Stimulated activated effector memory CD8-positive, alpha-beta T cell treated with anti-CD3 and anti-CD28 coated beads, Interleukin-12 subunit alpha, Interleukin-12 subunit beta, amount 100 ng/mL, for 72 hours (primary cell): Measurements from ENCODE around the gene RACGAP1.

ENCODE experiments used
- ATAC-seq: fragments of 150-1000 bp; cut with Tn5 transposase; 2 replicates; pipeline ENCODE4 v1.10.0; 2021
- DNase-seq, 2 donors: peaks; one replicate each; pipeline ENCODE4 v3.0.0; 2021 to 2022; ENCODE audit warnings: low spot score in 2 of 2
- H3K27ac Mint-ChIP-seq: one replicate; pipeline ENCODE4 v1.8.0; 2022; ENCODE audit warnings: mild to moderate bottlenecking, mixed read lengths
- H3K36me3 Mint-ChIP-seq: one replicate; pipeline ENCODE4 v1.8.0; 2022; ENCODE audit warnings: mild to moderate bottlenecking, mixed read lengths
- H3K4me1 Mint-ChIP-seq: one replicate; pipeline ENCODE4 v1.8.0; 2022; ENCODE audit warnings: mixed read lengths
- H3K4me3 Mint-ChIP-seq: one replicate; pipeline ENCODE4 v1.8.0; 2022; ENCODE audit warnings: mild to moderate bottlenecking, mixed read lengths
- H3K9me3 Mint-ChIP-seq: one replicate; pipeline ENCODE4 v1.8.0; 2022; ENCODE audit warnings: mixed read lengths

Gene RACGAP1

DNA sequence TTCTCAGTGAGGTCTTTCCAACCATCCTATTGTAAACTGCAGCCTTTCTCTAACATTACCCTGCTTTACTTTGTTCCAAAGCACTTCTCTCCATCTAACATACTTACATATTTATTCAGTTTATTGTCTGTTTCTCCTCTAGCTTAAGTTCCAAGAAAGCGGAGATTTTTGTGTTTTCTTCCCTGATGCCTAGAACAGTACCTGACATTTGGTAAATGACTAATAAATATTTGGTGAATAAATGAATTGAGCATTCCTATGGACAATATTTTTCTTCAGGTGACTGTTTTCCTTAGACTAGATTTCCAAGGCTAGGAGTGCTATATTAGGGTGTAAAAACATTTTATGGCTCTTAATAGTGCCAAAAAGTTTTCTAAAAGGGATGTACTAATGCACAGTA lies 2.4 kb downstream of the RACGAP1 start:
- H3K4me3 Mint-ChIP-seq, result peak overlapping the region; percentile 95
- no peak overlapping the region for H3K27ac Mint-ChIP-seq
- H3K9me3 Mint-ChIP-seq, result peaks cover 3% of the 10 kb centered on the region
- no peak for ATAC-seq
- no peak for DNase-seq
- H3K36me3 Mint-ChIP-seq, result peaks cover 30% of the 10 kb centered on the region
- H3K4me1 Mint-ChIP-seq, result peaks cover 26% of the 10 kb centered on the region

- H3K9me3 Mint-ChIP-seq, result peaks cover 3% of the 10 kb centered on the region
- DNase-seq (no peak), ATAC-seq (no peak)
- no peak overlapping the region for H3K4me3 Mint-ChIP-seq
- H3K27ac Mint-ChIP-seq, result no peak overlapping the region
- peaks cover 39% of the 10 kb centered on the region for H3K36me3 Mint-ChIP-seq
- H3K4me1 Mint-ChIP-seq, result peaks cover 26% of the 10 kb centered on the region
Measured at GRCh38 chr12:50021031-50021430, 4.3 kb downstream of the RACGAP1 start.

DNA sequence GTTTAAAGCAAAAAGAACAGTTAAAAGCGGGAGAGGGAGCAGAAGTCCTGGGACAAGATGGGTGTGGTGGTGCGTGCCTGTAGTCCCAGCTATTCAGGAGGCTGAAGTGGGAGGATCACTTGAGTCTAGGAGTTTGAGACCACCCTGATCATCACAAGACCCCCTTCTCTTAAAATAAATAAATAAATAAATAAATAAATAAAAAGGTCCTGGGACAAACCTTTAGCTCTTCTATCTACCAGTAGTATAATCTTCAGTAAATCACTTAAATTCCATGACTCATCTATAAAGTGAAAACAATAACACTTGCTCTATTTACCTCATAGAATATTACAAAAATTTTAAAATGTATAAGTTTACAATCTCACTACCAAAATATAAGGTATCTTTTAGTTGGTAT lies 5.8 kb downstream of the RACGAP1 start:
- Mint-ChIP-seq H3K27ac (no peak overlapping the region), H3K36me3 (peaks cover 43% of the 10 kb centered on the region), H3K4me1 (peaks cover 13% of the 10 kb centered on the region), H3K9me3 (no peaks in the 10 kb centered on the region), H3K4me3 (no peak overlapping the region)
- ATAC-seq, result no peak
- no peak for DNase-seq

DNA sequence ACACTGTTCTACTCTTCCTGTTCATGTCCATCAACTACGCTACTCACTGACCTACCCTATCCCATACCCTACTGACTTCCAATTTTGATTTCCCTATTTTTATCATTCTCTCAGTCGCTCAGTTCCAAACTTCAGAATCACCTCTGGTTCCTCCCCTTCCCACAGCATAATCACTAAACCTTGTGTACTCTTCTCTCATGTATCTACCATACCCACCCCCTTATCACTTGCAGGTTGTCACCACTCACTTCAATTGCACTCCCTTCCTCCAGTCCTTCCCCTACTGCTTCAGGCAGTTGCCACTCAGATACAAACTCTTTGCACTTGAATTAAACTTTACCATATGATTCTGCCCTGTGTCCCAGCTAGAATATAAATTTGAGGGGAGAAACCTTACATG lies 6.3 kb downstream of the RACGAP1 start:
- Mint-ChIP-seq H3K4me1 (peaks cover 13% of the 10 kb centered on the region), H3K4me3 (no peak overlapping the region), H3K36me3 (peaks cover 44% of the 10 kb centered on the region), H3K27ac (no peak overlapping the region), H3K9me3 (no peaks in the 10 kb centered on the region)
- ATAC-seq (no peak), DNase-seq (no peak)

DNA sequence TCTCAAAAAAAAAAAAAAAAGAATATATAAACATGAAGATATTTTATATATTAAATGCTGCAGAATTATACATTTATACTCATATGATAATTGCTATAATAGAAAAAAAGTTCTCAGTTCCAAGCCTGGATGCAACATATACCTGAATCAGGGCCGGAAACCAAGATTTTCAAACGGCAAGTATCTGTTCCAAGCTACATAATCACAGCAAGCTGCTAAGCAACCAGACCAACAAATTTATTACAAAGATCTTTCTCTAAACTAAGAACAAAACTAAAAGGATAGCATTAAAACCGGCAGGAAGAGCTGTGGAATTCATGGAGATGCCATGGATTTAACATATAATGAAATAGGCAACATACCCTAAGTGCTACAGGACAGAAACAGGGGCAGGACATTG lies 7.1 kb downstream of the RACGAP1 start:
- no peaks in the 10 kb centered on the region for H3K9me3 Mint-ChIP-seq
- H3K36me3 Mint-ChIP-seq, result peaks cover 48% of the 10 kb centered on the region
- no peak overlapping the region for H3K27ac Mint-ChIP-seq
- peaks cover 19% of the 10 kb centered on the region for H3K4me1 Mint-ChIP-seq
- no peak for DNase-seq
- H3K4me3 Mint-ChIP-seq, result no peak overlapping the region
- no peak for ATAC-seq

DNA sequence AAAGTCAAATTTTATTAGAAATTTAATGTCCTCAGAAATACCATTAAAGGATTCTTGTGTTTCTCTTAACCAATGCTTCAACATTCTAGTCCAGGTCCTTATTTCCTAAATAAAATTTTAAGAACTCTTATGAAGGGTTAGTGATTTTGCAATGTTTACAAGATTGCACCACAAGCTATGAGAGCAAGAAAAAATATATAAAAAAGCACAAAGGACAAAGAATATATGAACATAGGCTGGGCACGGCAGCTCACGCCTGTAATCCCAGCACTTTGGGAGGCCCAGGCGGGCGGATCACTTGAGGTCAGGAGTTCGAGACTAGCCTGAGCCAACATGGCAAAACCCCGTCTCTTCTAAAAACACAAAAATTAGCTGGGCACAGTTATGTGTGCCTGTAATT lies 7.7 kb downstream of the RACGAP1 start:
- Mint-ChIP-seq H3K4me1 (peaks cover 19% of the 10 kb centered on the region), H3K36me3 (peaks cover 43% of the 10 kb centered on the region), H3K27ac (no peak overlapping the region), H3K4me3 (no peak overlapping the region), H3K9me3 (no peaks in the 10 kb centered on the region)
- DNase-seq, result no peak
- no peak for ATAC-seq

DNA sequence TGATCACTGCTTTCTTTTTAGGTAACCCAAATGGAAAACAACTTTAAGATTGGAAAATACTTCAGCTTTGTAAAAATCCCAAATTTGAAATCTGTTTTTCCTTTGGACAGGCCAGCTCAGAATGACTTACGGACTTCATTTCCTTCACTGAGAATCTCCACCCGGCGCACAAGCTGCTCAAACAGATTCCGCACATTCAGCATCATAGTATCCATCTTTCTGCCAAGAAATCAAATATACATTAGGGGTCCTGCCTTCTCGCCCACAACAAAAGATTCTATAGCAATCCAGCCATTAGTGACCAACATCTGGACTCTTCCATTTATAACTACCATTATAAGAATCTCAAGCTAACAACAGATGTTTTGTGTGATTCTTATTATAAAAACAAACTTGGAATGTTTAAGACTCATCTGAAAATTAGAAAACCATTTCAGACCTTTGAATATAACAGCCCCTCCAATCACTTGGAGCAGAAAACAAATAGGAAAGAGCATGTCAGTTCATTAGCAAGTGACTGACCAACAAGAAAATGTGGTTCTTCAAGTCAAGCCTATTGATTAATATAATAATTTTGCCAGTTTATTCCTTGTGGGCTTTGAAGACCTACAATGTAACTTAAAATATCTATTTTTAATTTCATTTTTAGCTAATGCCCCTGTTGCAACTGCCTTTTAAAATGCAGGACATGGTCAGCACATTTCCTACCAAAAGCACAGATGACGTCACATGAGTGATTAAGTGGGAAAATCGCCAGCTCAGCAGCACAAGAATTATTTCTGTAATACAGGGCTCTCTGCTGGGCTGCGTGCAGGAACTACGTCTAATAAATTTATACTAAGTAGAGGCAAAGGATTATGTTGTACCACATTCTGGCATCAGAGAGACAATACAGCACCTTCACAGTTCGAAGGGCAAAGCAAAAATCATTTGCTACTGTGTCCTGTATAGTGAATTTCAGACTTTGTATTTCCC lies 8.5 kb downstream of the RACGAP1 start:
- Mint-ChIP-seq H3K4me1 (peaks cover 19% of the 10 kb centered on the region), H3K36me3 (peaks cover 42% of the 10 kb centered on the region), H3K27ac (no peak overlapping the region), H3K9me3 (no peaks in the 10 kb centered on the region), H3K4me3 (no peak overlapping the region)
- DNase-seq (no peak), ATAC-seq (no peak)

DNA sequence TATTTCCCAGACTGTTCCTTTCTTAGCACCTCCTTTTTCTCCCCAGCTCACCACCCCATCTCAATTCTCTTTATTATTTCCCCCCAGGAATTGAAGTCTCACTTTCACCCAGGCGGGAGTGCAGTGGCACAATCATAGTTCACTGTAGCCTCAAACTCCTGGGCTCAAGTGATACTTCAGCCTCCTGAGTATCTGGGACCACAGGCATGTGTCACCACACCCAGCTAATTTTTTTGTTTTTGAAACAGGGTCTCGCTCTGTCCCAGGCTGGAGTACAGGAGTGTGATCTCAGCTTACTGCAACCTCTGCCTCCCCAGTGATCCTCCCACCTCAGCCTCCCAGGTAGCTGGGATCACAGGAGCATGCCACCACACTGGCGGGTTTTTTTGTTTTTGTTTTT lies 11.0 kb downstream of the RACGAP1 start:
- H3K27ac Mint-ChIP-seq, result no peak overlapping the region
- no peak for DNase-seq
- no peak for ATAC-seq
- H3K36me3 Mint-ChIP-seq, result peaks cover 63% of the 10 kb centered on the region
- H3K4me3 Mint-ChIP-seq, result no peak overlapping the region
- H3K9me3 Mint-ChIP-seq, result no peaks in the 10 kb centered on the region
- H3K4me1 Mint-ChIP-seq, result peaks cover 19% of the 10 kb centered on the region

- Mint-ChIP-seq H3K9me3 (no peaks in the 10 kb centered on the region), H3K4me3 (no peak overlapping the region), H3K4me1 (peaks cover 13% of the 10 kb centered on the region), H3K36me3 (peaks cover 70% of the 10 kb centered on the region), H3K27ac (no peak overlapping the region)
- ATAC-seq (peak; percentile 85), DNase-seq (no peak)
Measured at GRCh38 chr12:50013361-50014147, 11.7 kb downstream of the RACGAP1 start.

- ATAC-seq, result no peak
Measured at GRCh38 chr12:50006754-50007442, 18.4 kb downstream of the RACGAP1 start.

GRCh38 chr12:50006280-50006679 lies 19.0 kb downstream of the RACGAP1 start:
- Mint-ChIP-seq H3K4me3 (no peak overlapping the region), H3K4me1 (no peaks in the 10 kb centered on the region), H3K9me3 (no peaks in the 10 kb centered on the region), H3K27ac (no peak overlapping the region), H3K36me3 (peaks cover 91% of the 10 kb centered on the region)
- ATAC-seq, result no peak
- no peak for DNase-seq

More at GRCh38 chr12:50006754-50007442, 18.4 kb downstream of the RACGAP1 start:
- H3K9me3 Mint-ChIP-seq, result no peaks in the 10 kb centered on the region
- no peak for DNase-seq
- H3K4me1 Mint-ChIP-seq, result no peaks in the 10 kb centered on the region
- no peak overlapping the region for H3K4me3 Mint-ChIP-seq
- no peak overlapping the region for H3K27ac Mint-ChIP-seq
- H3K36me3 Mint-ChIP-seq, result peaks cover 89% of the 10 kb centered on the region

- Mint-ChIP-seq H3K36me3 (peaks cover 93% of the 10 kb centered on the region), H3K27ac (peak overlapping the region; percentile 52), H3K4me3 (no peak overlapping the region), H3K4me1 (no peaks in the 10 kb centered on the region), H3K9me3 (no peaks in the 10 kb centered on the region)
- ATAC-seq (no peak), DNase-seq (no peak)
Measured at GRCh38 chr12:50005175-50005574, 20.1 kb downstream of the RACGAP1 start.

- H3K4me3 Mint-ChIP-seq, result no peak overlapping the region
- DNase-seq (no peak), ATAC-seq (no peak)
- H3K27ac Mint-ChIP-seq, result no peak overlapping the region
- H3K4me1 Mint-ChIP-seq, result no peaks in the 10 kb centered on the region
- H3K9me3 Mint-ChIP-seq, result no peaks in the 10 kb centered on the region
- H3K36me3 Mint-ChIP-seq, result peaks cover 93% of the 10 kb centered on the region
Measured at GRCh38 chr12:50004696-50005095, 20.6 kb downstream of the RACGAP1 start.

DNA sequence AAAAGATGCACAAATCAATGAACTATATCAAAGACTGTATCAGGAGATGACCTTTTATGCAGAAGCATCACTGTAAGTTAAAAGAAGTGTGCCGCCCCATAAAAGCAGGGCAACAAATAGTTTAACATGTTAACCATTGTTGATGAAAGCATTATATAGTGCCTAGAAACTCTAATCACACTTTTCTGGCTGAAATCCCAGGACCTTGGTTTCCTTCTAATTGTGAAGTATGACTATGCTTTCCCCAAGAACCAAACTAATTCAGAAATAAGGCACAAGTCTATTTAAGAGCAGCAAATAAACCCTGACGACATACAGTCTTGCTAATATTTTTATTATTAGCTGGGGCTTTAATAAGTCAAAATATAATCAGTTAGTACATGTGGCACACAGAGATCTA lies 21.7 kb downstream of the RACGAP1 start:
- no peak for ATAC-seq

DNA sequence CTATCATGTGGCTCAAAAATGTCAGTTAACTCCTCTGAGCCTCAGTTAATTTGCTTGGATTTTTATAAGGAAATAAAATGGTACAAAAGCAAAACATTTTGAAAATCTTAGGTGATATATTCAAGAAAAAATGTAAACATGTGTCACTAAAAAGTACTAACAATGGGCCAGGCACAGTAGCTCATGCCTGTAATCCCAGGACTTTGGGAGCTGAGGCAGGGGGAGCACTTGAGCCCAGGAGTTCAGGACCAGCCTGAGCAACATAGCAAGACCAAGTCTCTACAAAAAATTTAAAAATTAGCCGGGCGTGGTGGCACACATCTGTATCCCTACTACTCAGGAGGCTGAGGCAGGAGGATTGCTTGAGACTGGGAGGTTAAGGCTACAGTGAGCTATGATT lies 26.8 kb downstream of the RACGAP1 start:
- Mint-ChIP-seq H3K9me3 (no peaks in the 10 kb centered on the region), H3K4me3 (no peak overlapping the region), H3K27ac (no peak overlapping the region), H3K4me1 (no peaks in the 10 kb centered on the region), H3K36me3 (peaks cover 100% of the 10 kb centered on the region)
- ATAC-seq, result no peak
- DNase-seq, result no peak

More for the DNA sequence above, 21.7 kb downstream of the RACGAP1 start:
- Mint-ChIP-seq H3K9me3 (no peaks in the 10 kb centered on the region), H3K4me3 (no peak overlapping the region), H3K4me1 (no peaks in the 10 kb centered on the region), H3K36me3 (peaks cover 95% of the 10 kb centered on the region), H3K27ac (no peak overlapping the region)
- no peak for DNase-seq
